NCI-H128 (cell line): ENCODE results near the gene TNIK.

Experiments used
- DNase-seq: peaks from one replicate; lab custom pipeline; 2025; ENCODE audit not compliant: unreplicated experiment; lab: John Stamatoyannopoulos, UW

TNIK gene

GRCh38 chr3:171018156-171018935 lies 441.9 kb downstream of the TNIK start:
- DNase-seq: no peak

GRCh38 chr3:171013822-171014748 lies 446.1 kb downstream of the TNIK start:
- DNase-seq: no peak

- DNase-seq: no peak
Measured at GRCh38 chr3:171011873-171012336, 448.3 kb downstream of the TNIK start.
